ENCODE data around the gene CSE1L. TPM values are rescaled to one million over a fixed set of nuclear protein-coding genes. Genes with fewer than 3 reads are reported as not detected.

CSE1L gene
- total RNA-seq, 3 donors from 2014 or later, result 22.4 to 40.0 (median 32.9) TPM

- Histone ChIP-seq H3K9me3 (no peaks in the 10 kb centered on the region), H3K4me3 (no peak overlapping the region), H3K4me1 (ENCODE audit: low read depth) (no peaks in the 10 kb centered on the region), H3K36me3 (ENCODE audit: low read depth) (peaks cover 9% of the 10 kb centered on the region)
- DNase-seq, result no peak
- ATAC-seq, result no peak
- intact Hi-C loops (cut with DNase I, micrococcal nuclease), result no loop called here
- no peak for TF ChIP-seq CTCF (IDR thresholded peaks at IDR 0.05)
These were observed 13.7 kb upstream of the CSE1L start for GRCh38 chr20:49032455-49032854.

GRCh38 chr20:49034070-49034732 lies 11.9 kb upstream of the CSE1L start:
- ATAC-seq (no peak), DNase-seq (no peak)
- Histone ChIP-seq H3K9me3 (no peaks in the 10 kb centered on the region), H3K4me1 (ENCODE audit: low read depth) (no peaks in the 10 kb centered on the region), H3K36me3 (ENCODE audit: low read depth) (peaks cover 2% of the 10 kb centered on the region), H3K4me3 (no peak overlapping the region)
- intact Hi-C loops (cut with DNase I, micrococcal nuclease), result no loop called here
- no peak for TF ChIP-seq CTCF (IDR thresholded peaks at IDR 0.05)

- intact Hi-C loops (cut with DNase I, micrococcal nuclease), result no loop called here
- Histone ChIP-seq H3K4me3 (no peak overlapping the region), H3K9me3 (no peaks in the 10 kb centered on the region), H3K4me1 (ENCODE audit: low read depth) (no peaks in the 10 kb centered on the region), H3K36me3 (ENCODE audit: low read depth) (no peaks in the 10 kb centered on the region)
- no peak for DNase-seq
- TF ChIP-seq CTCF (IDR thresholded peaks at IDR 0.05), result no peak
- no peak for ATAC-seq
These were observed 8.1 kb upstream of the CSE1L start for GRCh38 chr20:49037962-49038387.

GRCh38 chr20:49039854-49040253 lies 6.3 kb upstream of the CSE1L start:
- Histone ChIP-seq H3K9me3 (no peaks in the 10 kb centered on the region), H3K36me3 (ENCODE audit: low read depth) (no peaks in the 10 kb centered on the region), H3K4me1 (ENCODE audit: low read depth) (no peaks in the 10 kb centered on the region), H3K4me3 (no peak overlapping the region)
- TF ChIP-seq CTCF (IDR thresholded peaks at IDR 0.05), result no peak
- intact Hi-C loops (cut with DNase I, micrococcal nuclease), result no loop called here
- DNase-seq (no peak), ATAC-seq (no peak)

GRCh38 chr20:49043000-49043399 lies 3.1 kb upstream of the CSE1L start:
- Histone ChIP-seq H3K36me3 (ENCODE audit: low read depth) (no peaks in the 10 kb centered on the region), H3K9me3 (no peaks in the 10 kb centered on the region), H3K4me1 (ENCODE audit: low read depth) (peaks cover 11% of the 10 kb centered on the region), H3K4me3 (no peak overlapping the region)
- DNase-seq (no peak), ATAC-seq (no peak)
- intact Hi-C loops (cut with DNase I, micrococcal nuclease), result no loop called here
- no peak for TF ChIP-seq CTCF (IDR thresholded peaks at IDR 0.05)

All from mucosa of descending colon (tissue), 3 donors.